EH (cell line): Measurements from ENCODE around the gene AQP12B.
A peak's percentile ranks its signal among the peaks of the same experiment; 100 is the strongest.
"Not testable (repeated sequence)": the region's sequence is repeated elsewhere in the genome, so short reads cannot be mapped to it uniquely, and the experiment has no call there.

Experiments
- DNase-seq: peaks from one replicate; pipeline ENCODE4 v3.0.0-alpha.2; 2015; ENCODE audit warnings: low read depth

The AQP12B gene

DNA sequence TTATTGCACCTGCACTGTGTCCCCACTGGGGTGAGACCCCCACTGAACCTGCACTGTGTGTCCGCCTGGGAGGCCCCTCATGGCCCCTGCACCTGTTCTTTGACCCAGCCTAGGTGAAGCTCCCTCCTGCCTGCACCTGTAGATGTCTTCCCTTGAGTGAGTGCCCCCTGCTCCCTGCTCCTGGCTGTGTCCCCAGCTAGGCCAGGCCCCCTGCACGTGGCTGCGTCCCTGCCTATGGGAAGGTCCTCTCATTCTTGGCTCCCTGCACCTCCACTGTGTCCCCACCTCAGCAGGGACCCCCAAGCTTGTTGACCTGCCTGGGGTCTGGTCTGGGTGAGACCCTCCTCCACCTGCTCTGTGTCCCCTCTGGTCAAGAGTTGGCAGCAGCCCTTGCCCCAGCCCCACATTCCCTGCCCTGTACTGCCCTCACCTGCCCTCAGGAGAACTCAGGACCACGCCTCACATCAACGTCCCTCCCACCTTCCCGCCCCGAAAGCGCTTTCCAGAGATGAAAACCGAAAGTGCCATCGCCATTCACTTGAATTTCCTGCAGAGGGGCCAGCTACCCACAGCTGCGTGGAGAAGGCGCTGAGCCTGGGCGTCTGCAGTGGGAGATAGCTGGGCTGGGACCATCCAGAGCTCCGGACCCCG lies 769 bp upstream of the AQP12B start:
- DNase-seq, result not testable (repeated sequence)

DNA sequence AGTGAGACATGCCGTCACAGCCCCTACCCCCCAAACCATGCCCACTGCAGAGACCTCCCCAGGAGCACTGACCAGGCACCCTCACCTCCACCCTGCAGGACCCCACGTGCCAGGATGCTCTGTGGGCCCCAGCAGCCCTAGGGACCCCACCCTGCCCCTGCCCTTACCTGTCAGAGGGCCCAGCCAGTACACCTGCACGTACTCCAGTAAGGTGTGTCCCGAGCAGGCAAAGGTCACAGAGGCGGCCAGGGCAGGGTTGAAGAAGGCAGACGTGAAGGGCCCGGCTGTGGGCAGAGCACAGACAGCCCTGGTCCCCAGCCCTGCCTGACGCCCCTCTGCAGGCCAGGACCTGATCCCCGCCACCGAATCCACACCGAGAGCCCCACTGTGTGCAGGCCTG lies 2.5 kb downstream of the AQP12B start:
- not testable (repeated sequence) for DNase-seq

DNA sequence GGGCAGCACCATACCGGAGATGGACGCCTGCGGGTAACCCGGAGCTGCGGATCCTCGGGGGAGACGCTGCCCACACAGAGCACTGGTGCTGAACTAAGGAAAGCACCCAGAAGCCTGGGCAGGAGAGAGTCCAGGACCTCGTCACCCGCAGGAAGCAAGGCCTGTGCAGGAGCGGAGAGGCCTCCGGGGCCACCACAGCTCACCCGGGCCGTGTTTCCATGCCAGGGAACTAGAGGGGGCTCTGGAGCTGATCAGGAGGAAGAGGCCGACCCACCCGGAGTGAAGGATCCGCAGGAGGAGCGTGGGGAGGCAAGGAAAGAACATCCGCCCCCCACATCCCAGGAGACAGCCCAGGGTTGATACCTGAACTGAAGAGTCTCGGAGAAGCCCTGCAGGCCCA lies 3.8 kb downstream of the AQP12B start:
- DNase-seq, result not testable (repeated sequence)

DNA sequence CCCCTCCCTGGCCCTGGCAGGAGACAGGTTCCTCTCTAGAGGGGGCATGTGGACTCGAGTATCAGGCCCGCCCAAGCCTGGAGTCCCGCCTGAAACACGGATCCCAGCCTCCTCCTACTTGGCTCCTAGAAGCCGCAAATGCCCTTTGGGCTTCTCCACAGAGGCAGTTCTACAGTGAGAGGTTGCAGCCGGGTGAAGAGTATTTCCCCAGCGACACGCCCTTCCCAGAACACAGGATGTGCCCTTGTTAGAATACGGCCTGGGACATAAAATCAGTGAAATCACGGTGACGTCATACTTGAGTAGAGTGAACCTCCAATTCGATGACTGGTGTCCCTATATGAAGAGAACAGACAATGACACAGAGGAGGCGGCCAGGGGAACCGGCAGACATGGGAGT lies 4.6 kb downstream of the AQP12B start:
- DNase-seq, result not testable (repeated sequence)

DNA sequence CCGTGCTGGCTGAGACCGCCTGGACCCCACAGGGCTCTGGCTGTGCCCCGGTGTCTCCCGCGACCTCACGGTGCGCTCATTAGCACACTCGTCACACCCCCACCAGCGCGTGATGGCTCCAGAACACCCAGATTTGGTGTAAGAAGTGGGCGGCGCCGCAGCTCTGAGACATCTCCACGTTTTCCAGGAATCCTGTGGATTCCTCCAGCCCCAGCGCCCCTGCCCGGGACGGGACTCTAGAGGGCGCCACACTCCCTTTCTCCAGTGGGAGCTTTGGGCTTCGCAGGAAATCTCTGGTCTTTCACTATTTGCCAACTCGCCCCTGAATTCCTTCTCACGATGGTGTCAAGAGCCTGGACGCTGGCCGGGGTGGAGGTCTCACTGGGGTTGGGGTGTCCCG lies 7.3 kb downstream of the AQP12B start:
- not testable (repeated sequence) for DNase-seq

DNA sequence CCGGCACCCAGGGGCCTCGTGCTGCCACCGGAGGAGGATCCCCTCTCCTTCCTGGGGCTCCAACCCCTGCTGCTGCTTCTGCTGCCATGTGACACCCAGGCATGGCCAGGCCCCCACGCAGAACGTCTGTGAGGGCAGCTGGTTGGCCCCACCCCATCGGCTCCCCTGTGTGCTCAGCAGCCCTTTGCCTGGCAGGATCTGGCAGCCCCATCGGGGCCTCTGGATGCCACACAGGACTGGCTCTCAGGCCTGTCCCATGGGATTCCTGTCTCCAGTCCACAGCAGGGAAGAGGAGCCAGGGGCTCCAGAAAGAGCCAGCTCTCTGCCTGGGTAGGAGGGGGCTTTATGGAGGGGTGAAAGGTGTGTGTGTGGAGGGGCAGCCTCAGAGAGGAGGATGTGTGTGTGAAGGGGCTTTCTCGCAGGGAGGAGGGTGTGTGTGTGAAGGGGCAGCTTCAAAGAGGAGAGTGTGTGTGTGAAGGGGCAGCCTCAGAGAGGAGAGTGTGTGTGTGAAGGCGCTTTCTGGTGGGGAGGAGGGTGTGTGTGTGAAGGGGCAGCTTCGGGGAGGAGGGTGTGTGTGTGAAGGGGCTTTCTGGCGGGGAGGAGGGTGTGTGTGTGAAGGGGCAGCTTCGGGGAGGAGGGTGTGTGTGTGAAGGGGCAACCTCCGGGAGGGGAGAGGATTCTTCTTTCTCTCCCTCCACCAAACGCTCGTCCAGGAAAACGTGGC lies 8.1 kb downstream of the AQP12B start:
- not testable (repeated sequence) for DNase-seq

DNA sequence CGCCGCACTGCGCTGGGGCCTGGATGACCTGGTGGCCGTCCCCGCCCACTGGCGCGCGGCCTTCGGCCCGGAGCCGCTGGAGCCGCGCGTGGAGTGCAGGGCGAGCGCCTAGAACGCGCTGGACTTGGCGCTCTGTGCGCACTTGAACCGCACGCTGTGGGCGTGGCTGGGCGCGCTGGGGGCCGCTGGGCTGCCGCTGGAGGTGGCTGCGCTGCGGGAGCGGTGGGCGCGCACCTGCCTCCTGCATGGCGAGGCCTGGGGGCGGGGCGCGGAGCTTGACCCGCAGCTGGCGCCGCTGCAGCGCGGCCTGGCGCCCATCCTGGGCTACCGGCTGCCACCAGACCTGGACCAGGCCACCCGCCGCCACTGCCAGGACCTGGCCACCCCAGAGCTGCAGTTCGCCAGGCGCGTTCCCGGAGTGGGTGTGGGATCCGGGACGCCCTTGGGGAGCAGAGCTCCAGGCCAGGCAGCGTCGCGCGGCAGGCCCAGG lies 9.9 kb downstream of the AQP12B start:
- DNase-seq, result no peak

DNA sequence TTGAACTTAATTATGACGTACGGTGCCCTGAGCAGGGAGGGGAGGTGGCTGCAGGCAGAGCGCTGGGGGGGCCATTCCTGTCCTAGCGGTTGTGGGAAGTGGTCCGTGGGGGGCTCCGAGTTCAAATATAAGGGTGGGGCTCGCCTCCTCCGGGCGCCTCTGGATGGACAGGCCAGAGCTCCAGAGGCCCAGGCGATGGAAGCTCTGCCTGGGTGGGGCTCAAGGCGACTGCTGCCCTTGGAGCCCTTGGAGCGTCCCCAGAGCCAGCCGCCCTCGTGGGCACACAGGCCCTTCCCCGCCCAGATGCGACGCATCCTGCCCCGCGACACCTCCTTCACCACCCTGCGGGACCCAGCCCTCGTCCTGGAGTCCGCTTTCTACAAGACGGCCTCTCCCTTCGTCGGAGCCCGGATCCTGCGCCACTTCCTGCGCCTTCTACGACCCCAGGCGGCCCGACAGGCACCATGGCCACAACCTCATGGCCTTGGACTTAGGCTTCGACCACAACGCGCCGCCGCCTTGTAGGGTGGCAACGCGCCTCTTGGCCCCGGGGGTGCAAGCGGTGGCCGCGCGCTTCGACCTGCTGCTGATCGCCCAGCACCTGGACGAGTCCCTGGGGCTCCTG lies 10.5 kb downstream of the AQP12B start:
- no peak for DNase-seq

DNA sequence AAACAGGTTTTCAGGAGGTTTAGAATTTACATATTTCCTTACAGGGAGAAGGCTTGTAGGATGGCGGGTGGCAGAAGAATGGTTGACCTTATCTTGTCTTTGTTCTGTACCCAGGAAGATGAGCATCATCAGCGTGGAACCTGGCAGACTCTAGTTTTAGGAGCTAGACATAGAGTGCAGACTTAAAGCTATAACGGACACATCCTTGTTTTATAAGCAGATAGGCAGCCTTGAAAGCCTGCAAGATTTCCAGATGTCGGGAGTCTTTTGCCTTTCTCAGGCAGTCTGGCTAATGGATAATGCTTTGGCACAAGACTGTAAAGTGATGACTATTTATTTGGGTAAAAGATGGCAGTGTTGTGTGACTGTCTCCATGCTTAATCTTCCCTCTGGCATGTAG lies 11.7 kb downstream of the AQP12B start:
- no peak for DNase-seq

DNA sequence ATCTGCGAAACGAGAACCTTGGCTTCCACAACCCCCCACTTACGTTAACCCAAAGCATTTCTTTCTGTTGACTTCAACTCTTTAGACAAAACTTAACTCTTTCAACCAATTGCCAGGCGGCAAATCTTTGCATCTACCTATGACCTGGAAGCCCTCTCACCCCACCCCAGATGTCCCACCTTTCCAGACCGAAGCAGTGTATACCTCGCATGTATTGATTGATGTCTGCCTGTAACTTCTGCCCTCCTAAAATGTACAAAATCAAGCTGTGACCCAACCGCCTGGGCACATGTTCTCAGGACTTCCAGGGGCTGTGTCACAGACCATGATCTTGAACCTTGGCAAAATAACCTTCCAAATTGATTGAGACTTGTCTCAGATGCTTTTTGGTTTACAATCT lies 12.3 kb downstream of the AQP12B start:
- DNase-seq, result no peak

DNA sequence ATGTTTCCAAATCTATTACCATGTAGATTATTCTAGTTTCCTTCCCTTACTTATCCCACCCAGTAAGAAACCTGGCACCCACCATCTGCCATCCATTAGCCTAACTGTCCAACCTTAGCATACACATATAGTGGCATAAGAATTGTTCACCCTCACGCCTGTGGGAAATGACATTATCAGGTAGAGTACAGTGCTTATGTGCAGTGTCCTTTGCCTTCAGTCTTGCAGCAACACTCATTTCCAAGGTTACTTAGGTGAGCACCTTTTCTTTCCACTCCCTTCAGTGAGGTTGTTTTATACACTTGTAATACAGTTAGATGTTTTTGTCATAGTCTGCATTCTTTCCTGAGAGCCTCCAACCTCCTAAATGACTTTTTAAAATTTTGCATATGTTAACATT lies 18.1 kb downstream of the AQP12B start:
- DNase-seq, result no peak

DNA sequence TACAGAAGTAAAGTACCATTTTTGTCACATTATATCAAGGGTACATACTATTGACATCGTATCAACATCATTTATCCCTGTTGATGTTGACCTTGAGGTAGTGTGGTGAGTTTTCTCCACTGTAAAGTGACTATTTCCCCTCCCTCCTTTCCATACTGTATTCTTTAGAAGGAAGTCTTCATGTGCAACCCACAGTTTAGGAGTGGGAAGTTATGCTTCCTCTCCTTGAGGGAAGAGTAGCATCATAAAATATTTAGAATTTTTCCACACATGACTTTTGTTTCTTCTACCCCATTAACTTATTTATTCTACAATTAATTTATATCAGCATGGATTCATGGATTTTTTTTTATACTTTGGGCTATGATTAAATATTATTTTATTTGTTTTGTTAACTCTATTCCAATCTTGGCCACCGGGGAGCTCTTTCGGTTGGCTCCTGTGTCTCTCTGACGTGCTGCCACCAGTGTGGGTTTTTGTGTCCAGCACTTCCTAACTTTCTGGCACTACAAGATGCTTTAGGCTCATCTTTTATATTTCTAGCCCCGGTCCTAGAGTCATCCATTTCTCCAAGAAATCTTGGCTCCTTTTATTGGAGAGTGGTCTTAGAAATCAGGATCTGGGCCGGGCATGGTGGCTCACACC lies 19.0 kb downstream of the AQP12B start:
- DNase-seq, result no peak

DNA sequence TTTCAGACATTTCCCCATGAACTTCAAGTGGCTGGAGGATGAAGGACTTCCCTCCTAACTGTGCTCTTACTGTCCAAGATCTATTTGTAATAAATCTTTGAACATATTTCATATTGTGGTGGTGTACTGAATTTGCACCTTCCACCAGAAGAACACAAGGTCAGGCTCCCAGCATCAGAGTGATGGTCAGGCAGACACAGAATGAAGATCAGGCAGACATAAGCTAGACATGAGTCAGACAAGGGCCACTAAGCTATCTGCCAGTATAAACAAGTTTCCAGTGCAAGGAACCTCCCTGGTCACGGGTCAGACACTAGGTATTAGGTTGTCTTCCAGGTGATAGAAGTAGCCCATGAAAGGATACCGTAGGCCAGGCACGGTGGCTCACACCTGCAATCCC lies 20.0 kb downstream of the AQP12B start:
- DNase-seq, result peak; percentile 8

DNA sequence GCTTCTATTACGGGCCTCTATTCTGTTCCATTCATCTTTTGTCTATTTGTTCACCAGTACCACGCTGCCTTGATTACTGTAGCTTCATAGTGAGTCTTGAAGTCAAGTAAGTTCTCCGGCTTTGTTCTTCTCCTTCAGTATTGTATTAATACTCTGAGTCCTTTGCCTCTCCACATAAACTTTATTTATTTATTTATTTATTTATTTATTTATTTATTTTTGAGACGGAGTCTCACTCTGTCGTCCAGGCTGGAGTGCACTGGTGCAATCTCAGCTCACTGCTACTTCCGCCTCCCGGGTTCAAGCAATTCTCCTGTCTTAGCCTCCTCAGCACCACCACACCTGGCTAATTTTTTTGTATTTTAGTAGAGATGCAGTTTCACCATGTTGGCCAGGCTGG lies 22.8 kb downstream of the AQP12B start:
- not testable (repeated sequence) for DNase-seq

DNA sequence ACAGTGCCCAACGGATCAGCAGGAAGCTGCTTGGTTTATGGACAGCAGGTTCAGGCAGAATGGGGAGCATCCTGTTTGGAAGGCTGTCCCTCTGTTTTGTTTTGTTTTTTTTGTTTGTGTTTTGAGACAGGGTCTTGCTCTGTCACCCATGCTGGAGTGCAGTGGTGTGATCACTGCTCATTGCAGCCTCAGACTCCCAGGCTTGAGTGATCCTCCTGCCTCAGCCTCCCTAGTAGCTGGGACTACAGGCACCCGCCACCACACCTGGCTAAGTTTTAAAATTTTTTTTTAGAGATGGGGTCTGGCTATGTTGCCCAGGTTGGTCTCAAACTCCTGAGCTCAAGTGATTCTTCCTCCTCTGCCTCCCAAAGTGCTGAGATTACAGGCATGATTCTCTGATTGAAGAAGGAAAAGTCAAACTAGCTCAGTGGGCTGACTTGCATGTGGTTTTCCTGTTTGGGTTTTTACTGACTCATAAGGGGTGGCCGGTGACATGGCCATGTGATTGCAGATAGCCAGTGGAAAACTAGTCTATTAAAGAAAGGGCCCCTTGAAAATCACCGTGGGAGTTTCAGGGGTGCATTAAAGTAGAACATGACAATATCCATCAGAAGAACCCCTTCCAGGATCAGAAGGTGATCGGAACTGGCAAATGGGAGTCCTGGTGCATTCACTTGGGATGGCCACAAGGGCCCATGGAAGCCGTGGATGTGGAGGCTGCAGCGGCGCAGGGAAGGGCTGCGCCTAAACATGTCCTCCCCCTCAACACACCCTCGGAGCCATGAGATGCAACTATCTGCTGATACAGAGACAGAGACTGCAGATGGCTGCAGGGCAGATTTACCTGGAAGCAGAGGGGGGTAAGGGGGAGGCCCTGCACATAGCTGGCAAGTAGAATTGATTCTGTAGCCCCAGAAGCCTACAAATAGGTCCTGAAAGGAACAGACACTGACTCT lies 26.5 kb downstream of the AQP12B start:
- DNase-seq, result peak; percentile 28

DNA sequence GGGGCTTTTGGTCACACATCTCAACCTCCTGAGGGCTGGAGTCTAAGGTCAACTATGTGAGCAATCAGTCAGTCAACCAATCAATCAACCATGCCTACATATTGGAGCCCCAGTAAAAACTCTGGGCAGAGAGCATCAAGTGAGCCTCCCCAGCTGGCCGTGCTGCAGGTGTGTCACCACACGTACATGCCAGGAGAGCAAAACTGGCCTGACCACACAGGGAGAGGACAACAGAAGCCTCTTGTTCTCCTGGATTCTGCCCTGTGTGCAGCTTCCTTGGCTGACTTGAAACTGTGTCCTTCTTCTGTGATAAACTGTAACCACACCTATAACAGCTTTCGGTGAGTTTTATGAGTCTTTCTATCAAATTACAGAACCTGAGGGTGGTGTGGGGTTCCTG lies 31.5 kb downstream of the AQP12B start:
- no peak for DNase-seq

DNA sequence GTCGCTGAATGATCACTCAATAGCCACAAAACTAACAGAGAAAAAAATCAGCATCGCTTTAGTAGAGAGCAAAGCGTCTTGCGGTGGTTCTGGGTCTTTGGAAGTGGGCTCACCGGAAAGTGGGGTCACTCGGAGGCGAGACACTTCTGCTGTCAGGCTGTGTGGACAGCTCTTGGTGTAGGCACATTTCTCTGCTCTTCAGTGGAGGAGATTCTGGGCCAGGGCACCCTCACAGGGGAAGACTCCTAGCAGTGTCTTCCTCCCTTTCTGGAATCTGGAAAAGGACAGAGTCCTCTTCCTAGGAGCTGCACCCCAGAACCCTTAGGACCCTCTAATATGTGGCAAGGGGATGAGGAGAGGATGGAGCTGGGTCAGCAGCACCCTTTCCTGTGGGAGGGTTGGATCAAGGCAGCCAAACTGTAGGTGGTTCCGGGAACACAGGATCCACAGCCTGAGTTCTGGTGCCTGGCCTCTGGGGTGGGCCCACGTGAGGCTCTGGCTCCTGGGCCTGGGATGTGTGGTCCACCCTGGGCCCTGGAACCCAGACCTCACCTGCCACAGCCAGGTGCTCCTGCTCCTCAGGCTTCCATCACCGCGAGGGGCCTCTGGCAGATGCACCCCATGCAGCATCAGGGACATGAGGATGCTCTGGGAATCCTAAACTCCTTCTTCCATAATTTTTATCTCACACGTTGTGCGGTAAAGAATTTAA lies 32.3 kb downstream of the AQP12B start:
- no peak for DNase-seq

DNA sequence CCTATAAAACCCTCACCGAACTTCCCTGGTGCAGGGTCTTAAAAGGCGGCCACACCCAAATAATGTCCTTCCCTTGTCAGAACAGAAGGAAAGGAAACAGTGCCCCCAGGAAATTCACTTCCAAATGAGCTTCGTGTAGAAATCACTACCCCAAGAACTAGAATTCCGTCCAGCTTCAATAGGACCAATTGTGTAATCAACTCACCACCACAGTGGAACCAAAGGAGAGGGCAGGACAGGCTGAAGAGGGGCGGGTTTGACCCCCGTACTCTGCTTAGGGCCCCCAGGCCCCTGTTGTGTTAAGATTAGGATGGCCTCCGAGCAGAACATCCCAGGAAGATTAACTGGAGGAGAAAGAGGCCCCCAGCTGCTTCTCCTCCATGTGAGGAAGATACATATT lies 33.4 kb downstream of the AQP12B start:
- no peak for DNase-seq

DNA sequence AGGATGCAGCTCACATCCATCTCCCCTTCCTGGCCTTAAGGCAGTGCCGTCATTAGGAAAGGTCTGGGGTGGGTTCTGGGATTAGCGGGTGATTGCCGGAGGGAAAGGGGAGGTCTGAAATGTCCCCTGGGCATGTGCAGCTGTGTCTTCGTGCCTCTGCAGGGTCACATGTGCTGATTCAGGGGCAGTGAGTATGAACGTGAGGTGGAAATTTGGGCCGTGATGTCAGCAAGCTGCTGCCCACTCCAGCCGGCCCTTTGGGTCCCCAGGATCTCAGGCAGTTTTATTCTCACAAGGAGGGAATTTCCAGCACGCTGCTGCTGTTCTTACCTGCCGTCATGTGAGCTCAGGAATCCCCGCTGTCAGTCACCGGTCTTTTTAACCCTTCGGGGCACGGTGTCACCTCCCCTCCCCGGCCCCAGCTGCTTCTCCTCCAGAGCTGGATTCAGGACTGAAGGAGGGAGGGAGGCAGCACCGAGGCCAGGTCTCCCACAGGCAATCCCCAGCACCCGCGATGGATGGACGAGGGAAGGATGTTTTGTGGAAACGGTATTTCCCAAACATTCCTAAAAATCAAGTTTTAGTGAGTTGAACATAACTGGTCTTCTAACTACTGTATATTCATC lies 33.9 kb downstream of the AQP12B start:
- DNase-seq, result no peak

DNA sequence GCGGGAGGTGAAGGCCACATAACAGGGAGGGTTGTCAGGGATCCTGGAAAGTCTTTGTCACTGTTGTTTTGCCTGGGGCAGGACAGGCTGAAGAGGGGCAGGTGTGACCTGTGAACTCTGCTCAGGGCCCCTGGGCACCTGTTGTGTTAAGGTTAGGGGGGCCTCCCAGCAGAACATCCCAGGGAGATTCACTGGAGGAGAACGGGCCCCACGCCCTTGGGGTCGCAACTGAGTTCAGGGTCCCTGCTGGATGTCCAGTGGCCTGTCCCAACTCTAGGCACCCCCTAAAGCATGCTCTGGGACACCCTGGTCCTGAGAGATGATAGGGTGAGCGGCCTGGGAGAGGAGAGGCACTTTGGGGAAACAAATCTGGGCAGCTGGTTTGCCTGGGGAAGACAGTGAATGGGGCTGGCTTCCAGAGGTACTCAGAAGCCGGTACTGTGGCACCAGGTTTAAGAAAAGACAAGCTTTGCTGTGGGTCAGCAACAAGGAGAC lies 34.5 kb downstream of the AQP12B start:
- no peak for DNase-seq
